ENCODE results near the gene SIK3.

Gene SIK3

GRCh38 chr11:116927163-116927974, 170.9 kb downstream of the SIK3 start:
- Histone ChIP-seq H3K27me3 (no peaks in the 10 kb centered on the region), H3K4me3 (ENCODE audit: low read depth in 1 of 2, low read length in 1 of 2) (no peak overlapping the region), H3K36me3 (peaks cover 23% of the 10 kb centered on the region), H3K27ac (peak overlapping the region; percentile 80), H3K9me3 (no peaks in the 10 kb centered on the region), H3K4me1 (ENCODE audit: control insufficient read depth in 1 of 2, insufficient read depth in 1 of 2, low read depth in 1 of 2, low read length in 1 of 2) (peaks cover 39 to 51% of the 10 kb centered on the region in 2 experiments)
- TF ChIP-seq CTCF (IDR thresholded peaks at IDR 0.05): no peak

GRCh38 chr11:116925050-116925449, 173.2 kb downstream of the SIK3 start:
- H3K27ac ChIP-seq: peak overlapping the region; percentile 11
- H3K9me3 ChIP-seq: no peaks in the 10 kb centered on the region

GRCh38 chr11:116918925-116919655, 179.1 kb downstream of the SIK3 start:
- Histone ChIP-seq H3K4me3 (ENCODE audit: low read depth in 1 of 2, low read length in 1 of 2) (no peak overlapping the region), H3K27ac (no peak overlapping the region), H3K4me1 (ENCODE audit: control insufficient read depth in 1 of 2, insufficient read depth in 1 of 2, low read depth in 1 of 2, low read length in 1 of 2) (peaks cover 0 to 4% of the 10 kb centered on the region in 2 experiments), H3K27me3 (no peaks in the 10 kb centered on the region), H3K36me3 (peaks cover 5% of the 10 kb centered on the region), H3K9me3 (no peaks in the 10 kb centered on the region)
- no peak for TF ChIP-seq CTCF (IDR thresholded peaks at IDR 0.05)

More at GRCh38 chr11:116925050-116925449, 173.2 kb downstream of the SIK3 start:
- Histone ChIP-seq H3K27me3 (no peaks in the 10 kb centered on the region), H3K4me3 (ENCODE audit: low read depth in 1 of 2, low read length in 1 of 2) (no peak overlapping the region), H3K4me1 (ENCODE audit: control insufficient read depth in 1 of 2, insufficient read depth in 1 of 2, low read depth in 1 of 2, low read length in 1 of 2) (peaks cover 21 to 28% of the 10 kb centered on the region in 2 experiments), H3K36me3 (peaks cover 27% of the 10 kb centered on the region)
- TF ChIP-seq CTCF (IDR thresholded peaks at IDR 0.05): no peak

GRCh38 chr11:116917632-116918031, 180.6 kb downstream of the SIK3 start:
- Histone ChIP-seq H3K4me1 (ENCODE audit: control insufficient read depth in 1 of 2, insufficient read depth in 1 of 2, low read depth in 1 of 2, low read length in 1 of 2) (peaks cover 13 to 18% of the 10 kb centered on the region in 2 experiments), H3K27ac (no peak overlapping the region), H3K9me3 (no peaks in the 10 kb centered on the region), H3K27me3 (no peaks in the 10 kb centered on the region), H3K36me3 (peaks cover 5% of the 10 kb centered on the region), H3K4me3 (ENCODE audit: low read depth in 1 of 2, low read length in 1 of 2) (no peak overlapping the region)
- TF ChIP-seq CTCF (IDR thresholded peaks at IDR 0.05): no peak

GRCh38 chr11:116916886-116917285, 181.3 kb downstream of the SIK3 start:
- H3K9me3 ChIP-seq: no peaks in the 10 kb centered on the region
- H3K4me3 ChIP-seq (ENCODE audit: low read depth in 1 of 2, low read length in 1 of 2): no peak overlapping the region
- H3K27ac ChIP-seq: no peak overlapping the region
- no peak for TF ChIP-seq CTCF (IDR thresholded peaks at IDR 0.05)
- no peaks in the 10 kb centered on the region for H3K36me3 ChIP-seq
- no peaks in the 10 kb centered on the region for H3K27me3 ChIP-seq
- peaks cover 21 to 25% of the 10 kb centered on the region in 2 experiments for H3K4me1 ChIP-seq (ENCODE audit: control insufficient read depth in 1 of 2, insufficient read depth in 1 of 2, low read depth in 1 of 2, low read length in 1 of 2)
